GM23338 (cell line): Measurements from ENCODE around the gene STK24. TPM values are rescaled to one million over a fixed set of nuclear protein-coding genes. Genes with fewer than 3 reads are reported as not detected.

ENCODE experiments used
- ATAC-seq: fragments of 200-7000 bp; cut with Tn5 transposase; 3 replicates; pipeline ENCODE4 v1.9.1; 2020
- DNase-seq: peaks from one replicate; pipeline ENCODE4 v3.0.0-alpha.2; 2015; ENCODE audit warnings: low spot score
- H2AFZ ChIP-seq: fragments of 200-600 bp; sonication (generic); 2 replicates; pipeline ENCODE4 v1.8.0; 2016; ENCODE audit warnings: antibody characterized with exemption, mild to moderate bottlenecking, moderate library complexity
- H3F3A ChIP-seq: fragments of 200-600 bp; sonication (generic); replicated peaks from 2 replicates; pipeline ENCODE4 v1.8.0; 2017; ENCODE audit warnings: antibody characterized with exemption, mixed run types, low read depth
- H3K27ac ChIP-seq: fragments of 200-600 bp; sonication (generic); 2 replicates; pipeline ENCODE4 v1.6.1; 2016; ENCODE audit warnings: low read depth
- H3K27me3 ChIP-seq: fragments of 200-600 bp; sonication (generic); 2 replicates; pipeline ENCODE4 v1.8.0; 2016; ENCODE audit warnings: mild to moderate bottlenecking, mixed run types, moderate library complexity; ENCODE audit not compliant: insufficient read depth
- H3K36me3 ChIP-seq: fragments of 200-600 bp; sonication (generic); 2 replicates; pipeline ENCODE4 v1.8.0; 2016; ENCODE audit warnings: mild to moderate bottlenecking; ENCODE audit not compliant: insufficient read depth
- H3K4me1 ChIP-seq: fragments of 200-600 bp; sonication (generic); 2 replicates; pipeline ENCODE4 v1.8.0; 2016; ENCODE audit warnings: mild to moderate bottlenecking, moderate library complexity; ENCODE audit not compliant: insufficient read depth
- H3K4me2 ChIP-seq: fragments of 200-600 bp; sonication (generic); 2 replicates; pipeline ENCODE4 v1.7.1; 2017; ENCODE audit warnings: mixed run types
- H3K4me3 ChIP-seq: fragments of 200-600 bp; sonication (generic); 2 replicates; pipeline ENCODE4 v1.6.1; 2016; ENCODE audit warnings: mixed run types
- H3K79me2 ChIP-seq: fragments of 200-600 bp; sonication (generic); replicated peaks from 2 replicates; pipeline ENCODE4 v1.8.0; 2017; ENCODE audit warnings: mild to moderate bottlenecking; ENCODE audit not compliant: insufficient read depth
- H3K9me2 ChIP-seq: fragments of 200-600 bp; sonication (generic); 2 replicates; pipeline ENCODE4 v1.8.0; 2017; ENCODE audit not compliant: insufficient read depth
- H4K20me1 ChIP-seq: fragments of 200-600 bp; sonication (generic); replicated peaks from 2 replicates; pipeline ENCODE4 v1.8.0; 2017; ENCODE audit warnings: mild to moderate bottlenecking; ENCODE audit not compliant: insufficient read depth
- H3K27ac Mint-ChIP-seq: 2 replicates; pipeline ENCODE4 v1.8.0; 2020; ENCODE audit warnings: inconsistent platforms, mild to moderate bottlenecking, moderate library complexity, mixed read lengths
- H3K27me3 Mint-ChIP-seq: 3 replicates; pipeline ENCODE4 v1.8.0; 2022; ENCODE audit warnings: low read depth, mild to moderate bottlenecking, moderate library complexity, mixed read lengths, inconsistent platforms; ENCODE audit not compliant: insufficient read depth, poor library complexity
- H3K36me3 Mint-ChIP-seq: 3 replicates; pipeline ENCODE4 v1.8.0; 2021; ENCODE audit warnings: low read depth, mild to moderate bottlenecking, inconsistent platforms, moderate library complexity, mixed read lengths
- H3K4me1 Mint-ChIP-seq: 3 replicates; pipeline ENCODE4 v1.8.0; 2020; ENCODE audit warnings: mild to moderate bottlenecking, inconsistent platforms, mixed read lengths
- H3K4me3 Mint-ChIP-seq: 3 replicates; pipeline ENCODE4 v1.8.0; 2021; ENCODE audit warnings: moderate library complexity, mild to moderate bottlenecking, inconsistent platforms, mixed read lengths
- H3K9me3 Mint-ChIP-seq: 3 replicates; pipeline ENCODE4 v1.8.0; 2020; ENCODE audit warnings: moderate library complexity, mild to moderate bottlenecking, inconsistent platforms, mixed read lengths
- EZH2 ChIP-seq: fragments of 200-600 bp; sonication (generic); IDR thresholded peaks from one replicate; pipeline ENCODE4 v1.8.0; 2017; ENCODE audit warnings: antibody characterized with exemption, mild to moderate bottlenecking, low read depth; ENCODE audit not compliant: unreplicated experiment
- NANOG ChIP-seq: IDR thresholded peaks from 2 replicates; pipeline ENCODE4 v1.6.1; 2016; ENCODE audit warnings: antibody characterized with exemption, borderline replicate concordance
- POLR2AphosphoS5 ChIP-seq: IDR thresholded peaks from 2 replicates; pipeline ENCODE4 v1.6.1; 2016; ENCODE audit warnings: antibody characterized with exemption, low read depth
- ZNF114 ChIP-seq: fragments of 250-450 bp; sonication (Bioruptor Pico); IDR thresholded peaks from 2 replicates; pipeline ENCODE4 v1.5.0; 2020; ENCODE audit warnings: mild to moderate bottlenecking, moderate library complexity
- polyA plus RNA-seq: library from polyadenylated mRNA; unstranded; fragments of >200 nt; fragmentation: Nextera tagmentation; extraction: Ambion mirVana; gene quantifications from 2 replicates; pipeline ENCODE4 v1.2.1, GENCODE V29; 2016
- total RNA-seq: library from RNA; depleted of rRNA; stranded (reverse); fragments of >200 nt; shearing (Covaris generic); gene quantifications from 2 replicates; pipeline ENCODE4 v1.2.3, GENCODE V29; 2014
- TF ChIP-seq, protein P1 (sequence below), 2 experiments: fragments of 200-600 bp in 1 of 2; sonication (generic) in 1 of 2; conservative IDR thresholded peaks; 2 replicates each; pipeline versions ENCODE4 v1.5.1 to v1.6.1; 2016 to 2017; ENCODE audit warnings: antibody characterized with exemption in 2 of 2, low read depth in 2 of 2, mild to moderate bottlenecking in 2 of 2, moderate library complexity in 1 of 2
- TF ChIP-seq, protein P2 (sequence below): fragments of 250-450 bp; sonication (Bioruptor Pico); IDR thresholded peaks from 2 replicates; pipeline ENCODE4 v1.5.0; 2020; ENCODE audit warnings: mild to moderate bottlenecking, moderate library complexity
- TF ChIP-seq, protein P3 (sequence below): IDR thresholded peaks from one replicate; pipeline ENCODE4 v1.6.1; 2018; ENCODE audit warnings: antibody characterized with exemption; ENCODE audit not compliant: unreplicated experiment

Gene STK24
- total and polyA plus RNA-seq, 2 experiments from 2014 or later: 56.5 to 144 TPM

DNA sequence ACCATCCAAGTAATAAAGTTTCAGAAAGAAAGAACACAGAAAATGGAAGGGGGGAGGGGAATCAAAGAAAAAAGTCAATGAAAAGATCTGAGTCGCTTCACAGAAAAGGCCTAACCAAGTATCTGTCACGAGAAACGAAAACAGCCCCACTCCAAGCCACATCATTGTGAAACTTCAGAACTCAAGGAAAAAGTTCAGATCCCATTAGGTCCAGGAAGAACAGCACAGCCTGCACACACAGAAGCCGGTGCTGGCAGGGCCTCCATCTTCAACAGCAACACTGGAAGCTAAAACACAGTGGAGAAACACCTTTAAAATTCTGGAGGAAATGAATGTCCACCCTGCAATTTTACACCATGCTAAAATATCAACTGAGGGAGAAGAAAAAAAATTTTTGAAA lies 8.0 kb downstream of the STK24 start:
- Mint-ChIP-seq H3K36me3 (peaks cover 12% of the 10 kb centered on the region), H3K4me3 (no peak overlapping the region), H3K4me1 (peaks cover 89% of the 10 kb centered on the region), H3K9me3 (no peaks in the 10 kb centered on the region), H3K27me3 (peaks cover 4% of the 10 kb centered on the region), H3K27ac (peak overlapping the region; percentile 18; the same call in 1 of the 2 replicates)
- Histone ChIP-seq H3K4me3 (no peak overlapping the region), H3K4me1 (peaks cover 90% of the 10 kb centered on the region), H3K4me2 (no peak overlapping the region), H3K9me2 (no peaks in the 10 kb centered on the region), H3K27ac (no peak overlapping the region; the same call in 1 of the 2 replicates), H3K36me3 (no peaks in the 10 kb centered on the region), H4K20me1 (peaks cover 88% of the 10 kb centered on the region), H2AFZ (no peak overlapping the region), H3K79me2 (peaks cover 100% of the 10 kb centered on the region), H3K27me3 (no peaks in the 10 kb centered on the region), H3F3A (0 out of 2 replicates have a peak, but pooled peaks cover 10% of the 10 kb centered on the region)
- TF ChIP-seq, protein P1, sequence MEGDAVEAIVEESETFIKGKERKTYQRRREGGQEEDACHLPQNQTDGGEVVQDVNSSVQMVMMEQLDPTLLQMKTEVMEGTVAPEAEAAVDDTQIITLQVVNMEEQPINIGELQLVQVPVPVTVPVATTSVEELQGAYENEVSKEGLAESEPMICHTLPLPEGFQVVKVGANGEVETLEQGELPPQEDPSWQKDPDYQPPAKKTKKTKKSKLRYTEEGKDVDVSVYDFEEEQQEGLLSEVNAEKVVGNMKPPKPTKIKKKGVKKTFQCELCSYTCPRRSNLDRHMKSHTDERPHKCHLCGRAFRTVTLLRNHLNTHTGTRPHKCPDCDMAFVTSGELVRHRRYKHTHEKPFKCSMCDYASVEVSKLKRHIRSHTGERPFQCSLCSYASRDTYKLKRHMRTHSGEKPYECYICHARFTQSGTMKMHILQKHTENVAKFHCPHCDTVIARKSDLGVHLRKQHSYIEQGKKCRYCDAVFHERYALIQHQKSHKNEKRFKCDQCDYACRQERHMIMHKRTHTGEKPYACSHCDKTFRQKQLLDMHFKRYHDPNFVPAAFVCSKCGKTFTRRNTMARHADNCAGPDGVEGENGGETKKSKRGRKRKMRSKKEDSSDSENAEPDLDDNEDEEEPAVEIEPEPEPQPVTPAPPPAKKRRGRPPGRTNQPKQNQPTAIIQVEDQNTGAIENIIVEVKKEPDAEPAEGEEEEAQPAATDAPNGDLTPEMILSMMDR (conservative IDR thresholded peaks at IDR 0.05; ENCODE audit: low read depth in 2 of 2): no peak
- DNase-seq (no peak), ATAC-seq (no peak)

DNA sequence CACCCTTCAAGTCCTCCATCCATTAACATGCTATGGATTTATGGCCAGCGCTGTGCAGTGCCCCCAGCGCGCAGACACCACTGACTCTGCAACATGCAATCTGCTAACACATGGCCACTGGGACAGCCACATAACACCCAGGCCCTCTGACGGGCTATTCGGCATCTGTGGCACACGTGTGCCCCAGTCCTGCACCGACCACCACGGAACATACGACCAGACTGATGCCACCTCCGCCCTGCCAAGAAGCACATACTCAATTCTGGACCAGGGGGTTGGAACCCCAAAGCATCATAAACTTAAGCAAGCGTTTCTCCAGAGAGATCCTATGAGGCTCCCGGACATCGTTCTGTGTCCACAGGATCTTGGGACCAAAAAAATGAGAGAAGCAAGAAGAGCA lies 9.8 kb downstream of the STK24 start:
- Mint-ChIP-seq H3K4me1 (peaks cover 86% of the 10 kb centered on the region), H3K9me3 (no peaks in the 10 kb centered on the region), H3K27me3 (peaks cover 4% of the 10 kb centered on the region), H3K36me3 (peaks cover 12% of the 10 kb centered on the region), H3K27ac (peak overlapping the region; percentile 6; the same call in 1 of the 2 replicates), H3K4me3 (no peak overlapping the region)
- no peak for ATAC-seq
- Histone ChIP-seq H3K27ac (no peak overlapping the region), H3K4me1 (peaks cover 83% of the 10 kb centered on the region), H3K36me3 (no peaks in the 10 kb centered on the region), H3K27me3 (no peaks in the 10 kb centered on the region), H3K4me3 (no peak overlapping the region; the same call in 1 of the 2 replicates), H3K79me2 (peaks cover 100% of the 10 kb centered on the region), H3F3A (0 out of 2 replicates have a peak, but pooled peaks cover 5% of the 10 kb centered on the region), H3K4me2 (peak overlapping the region; percentile 31; the same call in 1 of the 2 replicates), H4K20me1 (peaks cover 78% of the 10 kb centered on the region), H3K9me2 (no peaks in the 10 kb centered on the region), H2AFZ (no peak overlapping the region)
- TF ChIP-seq, protein P2, sequence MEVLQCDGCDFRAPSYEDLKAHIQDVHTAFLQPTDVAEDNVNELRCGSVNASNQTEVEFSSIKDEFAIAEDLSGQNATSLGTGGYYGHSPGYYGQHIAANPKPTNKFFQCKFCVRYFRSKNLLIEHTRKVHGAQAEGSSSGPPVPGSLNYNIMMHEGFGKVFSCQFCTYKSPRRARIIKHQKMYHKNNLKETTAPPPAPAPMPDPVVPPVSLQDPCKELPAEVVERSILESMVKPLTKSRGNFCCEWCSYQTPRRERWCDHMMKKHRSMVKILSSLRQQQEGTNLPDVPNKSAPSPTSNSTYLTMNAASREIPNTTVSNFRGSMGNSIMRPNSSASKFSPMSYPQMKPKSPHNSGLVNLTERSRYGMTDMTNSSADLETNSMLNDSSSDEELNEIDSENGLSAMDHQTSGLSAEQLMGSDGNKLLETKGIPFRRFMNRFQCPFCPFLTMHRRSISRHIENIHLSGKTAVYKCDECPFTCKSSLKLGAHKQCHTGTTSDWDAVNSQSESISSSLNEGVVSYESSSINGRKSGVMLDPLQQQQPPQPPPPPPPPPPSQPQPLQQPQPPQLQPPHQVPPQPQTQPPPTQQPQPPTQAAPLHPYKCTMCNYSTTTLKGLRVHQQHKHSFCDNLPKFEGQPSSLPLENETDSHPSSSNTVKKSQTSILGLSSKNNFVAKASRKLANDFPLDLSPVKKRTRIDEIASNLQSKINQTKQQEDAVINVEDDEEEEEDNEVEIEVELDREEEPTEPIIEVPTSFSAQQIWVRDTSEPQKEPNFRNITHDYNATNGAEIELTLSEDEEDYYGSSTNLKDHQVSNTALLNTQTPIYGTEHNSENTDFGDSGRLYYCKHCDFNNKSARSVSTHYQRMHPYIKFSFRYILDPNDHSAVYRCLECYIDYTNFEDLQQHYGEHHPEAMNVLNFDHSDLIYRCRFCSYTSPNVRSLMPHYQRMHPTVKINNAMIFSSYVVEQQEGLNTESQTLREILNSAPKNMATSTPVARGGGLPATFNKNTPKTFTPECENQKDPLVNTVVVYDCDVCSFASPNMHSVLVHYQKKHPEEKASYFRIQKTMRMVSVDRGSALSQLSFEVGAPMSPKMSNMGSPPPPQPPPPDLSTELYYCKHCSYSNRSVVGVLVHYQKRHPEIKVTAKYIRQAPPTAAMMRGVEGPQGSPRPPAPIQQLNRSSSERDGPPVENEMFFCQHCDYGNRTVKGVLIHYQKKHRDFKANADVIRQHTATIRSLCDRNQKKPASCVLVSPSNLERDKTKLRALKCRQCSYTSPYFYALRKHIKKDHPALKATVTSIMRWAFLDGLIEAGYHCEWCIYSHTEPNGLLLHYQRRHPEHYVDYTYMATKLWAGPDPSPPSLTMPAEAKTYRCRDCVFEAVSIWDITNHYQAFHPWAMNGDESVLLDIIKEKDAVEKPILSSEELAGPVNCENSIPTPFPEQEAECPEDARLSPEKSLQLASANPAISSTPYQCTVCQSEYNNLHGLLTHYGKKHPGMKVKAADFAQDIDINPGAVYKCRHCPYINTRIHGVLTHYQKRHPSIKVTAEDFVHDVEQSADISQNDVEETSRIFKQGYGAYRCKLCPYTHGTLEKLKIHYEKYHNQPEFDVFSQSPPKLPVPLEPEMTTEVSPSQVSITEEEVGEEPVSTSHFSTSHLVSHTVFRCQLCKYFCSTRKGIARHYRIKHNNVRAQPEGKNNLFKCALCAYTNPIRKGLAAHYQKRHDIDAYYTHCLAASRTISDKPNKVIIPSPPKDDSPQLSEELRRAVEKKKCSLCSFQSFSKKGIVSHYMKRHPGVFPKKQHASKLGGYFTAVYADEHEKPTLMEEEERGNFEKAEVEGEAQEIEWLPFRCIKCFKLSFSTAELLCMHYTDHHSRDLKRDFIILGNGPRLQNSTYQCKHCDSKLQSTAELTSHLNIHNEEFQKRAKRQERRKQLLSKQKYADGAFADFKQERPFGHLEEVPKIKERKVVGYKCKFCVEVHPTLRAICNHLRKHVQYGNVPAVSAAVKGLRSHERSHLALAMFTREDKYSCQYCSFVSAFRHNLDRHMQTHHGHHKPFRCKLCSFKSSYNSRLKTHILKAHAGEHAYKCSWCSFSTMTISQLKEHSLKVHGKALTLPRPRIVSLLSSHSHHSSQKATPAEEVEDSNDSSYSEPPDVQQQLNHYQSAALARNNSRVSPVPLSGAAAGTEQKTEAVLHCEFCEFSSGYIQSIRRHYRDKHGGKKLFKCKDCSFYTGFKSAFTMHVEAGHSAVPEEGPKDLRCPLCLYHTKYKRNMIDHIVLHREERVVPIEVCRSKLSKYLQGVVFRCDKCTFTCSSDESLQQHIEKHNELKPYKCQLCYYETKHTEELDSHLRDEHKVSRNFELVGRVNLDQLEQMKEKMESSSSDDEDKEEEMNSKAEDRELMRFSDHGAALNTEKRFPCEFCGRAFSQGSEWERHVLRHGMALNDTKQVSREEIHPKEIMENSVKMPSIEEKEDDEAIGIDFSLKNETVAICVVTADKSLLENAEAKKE: no peak
- TF ChIP-seq ZNF114 (CRISPR knock-in tag) (no peak), EZH2 (no peak), POLR2AphosphoS5 (no peak), NANOG (no peak)
- TF ChIP-seq, protein P1 (conservative IDR thresholded peaks at IDR 0.05; ENCODE audit: low read depth in 2 of 2): no peak
- TF ChIP-seq, protein P3, sequence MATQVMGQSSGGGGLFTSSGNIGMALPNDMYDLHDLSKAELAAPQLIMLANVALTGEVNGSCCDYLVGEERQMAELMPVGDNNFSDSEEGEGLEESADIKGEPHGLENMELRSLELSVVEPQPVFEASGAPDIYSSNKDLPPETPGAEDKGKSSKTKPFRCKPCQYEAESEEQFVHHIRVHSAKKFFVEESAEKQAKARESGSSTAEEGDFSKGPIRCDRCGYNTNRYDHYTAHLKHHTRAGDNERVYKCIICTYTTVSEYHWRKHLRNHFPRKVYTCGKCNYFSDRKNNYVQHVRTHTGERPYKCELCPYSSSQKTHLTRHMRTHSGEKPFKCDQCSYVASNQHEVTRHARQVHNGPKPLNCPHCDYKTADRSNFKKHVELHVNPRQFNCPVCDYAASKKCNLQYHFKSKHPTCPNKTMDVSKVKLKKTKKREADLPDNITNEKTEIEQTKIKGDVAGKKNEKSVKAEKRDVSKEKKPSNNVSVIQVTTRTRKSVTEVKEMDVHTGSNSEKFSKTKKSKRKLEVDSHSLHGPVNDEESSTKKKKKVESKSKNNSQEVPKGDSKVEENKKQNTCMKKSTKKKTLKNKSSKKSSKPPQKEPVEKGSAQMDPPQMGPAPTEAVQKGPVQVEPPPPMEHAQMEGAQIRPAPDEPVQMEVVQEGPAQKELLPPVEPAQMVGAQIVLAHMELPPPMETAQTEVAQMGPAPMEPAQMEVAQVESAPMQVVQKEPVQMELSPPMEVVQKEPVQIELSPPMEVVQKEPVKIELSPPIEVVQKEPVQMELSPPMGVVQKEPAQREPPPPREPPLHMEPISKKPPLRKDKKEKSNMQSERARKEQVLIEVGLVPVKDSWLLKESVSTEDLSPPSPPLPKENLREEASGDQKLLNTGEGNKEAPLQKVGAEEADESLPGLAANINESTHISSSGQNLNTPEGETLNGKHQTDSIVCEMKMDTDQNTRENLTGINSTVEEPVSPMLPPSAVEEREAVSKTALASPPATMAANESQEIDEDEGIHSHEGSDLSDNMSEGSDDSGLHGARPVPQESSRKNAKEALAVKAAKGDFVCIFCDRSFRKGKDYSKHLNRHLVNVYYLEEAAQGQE: no peak
- no peak for DNase-seq
